Mammary epithelial cell (primary cell): ENCODE data around the gene WWC1.

ENCODE experiments used
- CTCF ChIP-seq, 2 donors: IDR thresholded peaks in 1 of 2; conservative IDR thresholded peaks in 1 of 2; 2 replicates each; pipeline ENCODE4 v1.5.1; 2011 to 2012; ENCODE audit warnings: inconsistent platforms in 2 of 2, low read length in 2 of 2, mild to moderate bottlenecking in 2 of 2, control low read depth in 1 of 2, low read depth in 1 of 2; ENCODE audit not compliant: insufficient read depth in 1 of 2; ENCODE audit errors: extremely low read depth in 1 of 2
- EZH2 ChIP-seq: IDR thresholded peaks from 2 replicates; pipeline ENCODE4 v1.6.1; 2012; ENCODE audit warnings: low read length, inconsistent platforms, borderline replicate concordance

- TF ChIP-seq CTCF (conservative IDR thresholded peaks at IDR 0.05 in 1 of 2, IDR thresholded peaks at IDR 0.05 in 1 of 2; ENCODE audit: extremely low read depth in 1 of 2, insufficient read depth in 1 of 2, low read depth in 1 of 2, low read length in 2 of 2) (no peak), EZH2 (no peak)
Observed at GRCh38 chr5:168327994-168328393, 36.5 kb downstream of the WWC1 start.
